Keratinocyte (primary cell): ENCODE results near the gene TESK1. TPM values are rescaled to one million over a fixed set of nuclear protein-coding genes. Genes with fewer than 3 reads are reported as not detected.
"Not testable (repeated sequence)": the region's sequence is repeated elsewhere in the genome, so short reads cannot be mapped to it uniquely, and the experiment has no call there.

Experiments
- DNase-seq: peaks from one replicate; pipeline ENCODE4 v3.0.0-alpha.2; 2011; ENCODE audit warnings: low read depth, missing footprints, low spot score
- FAIRE-seq: peaks from 2 replicates; lab custom pipeline; 2011; peaks lifted over from hg19 to GRCh38; lab: Jason Lieb, UNC
- H2AFZ ChIP-seq: 2 replicates; pipeline ENCODE4 v1.6.0; 2012; ENCODE audit warnings: low read length, control low read depth, inconsistent platforms; ENCODE audit not compliant: control insufficient read depth
- H3K27ac ChIP-seq: 2 replicates; pipeline ENCODE4 v1.5.1; 2011; ENCODE audit warnings: low read length; ENCODE audit not compliant: control insufficient read depth, insufficient read depth
- H3K27me3 ChIP-seq: 3 replicates; pipeline ENCODE4 v1.6.0; 2011; ENCODE audit warnings: low read length; ENCODE audit not compliant: control insufficient read depth, insufficient read depth; ENCODE audit errors: extremely low read depth
- H3K36me3 ChIP-seq, 2 experiments: 2 replicates in 1 of 2; 3 replicates in 1 of 2; pipeline ENCODE4 v1.5.1; 2011; ENCODE audit warnings: low read length in 2 of 2, mild to moderate bottlenecking in 1 of 2; ENCODE audit not compliant: control insufficient read depth in 2 of 2, insufficient read depth in 2 of 2; ENCODE audit errors: extremely low read depth in 1 of 2
- H3K4me1 ChIP-seq: 3 replicates; pipeline ENCODE4 v1.5.1; 2011; ENCODE audit warnings: low read length; ENCODE audit not compliant: control insufficient read depth, insufficient read depth; ENCODE audit errors: extremely low read depth
- H3K4me2 ChIP-seq: 3 replicates; pipeline ENCODE4 v1.6.0; 2011; ENCODE audit warnings: low read depth, low read length; ENCODE audit not compliant: control insufficient read depth, insufficient read depth; ENCODE audit errors: extremely low read depth
- H3K4me3 ChIP-seq, 3 experiments: fragments of 200-600 bp in 1 of 3; sonication (generic) in 1 of 3; 2 replicates in 2 of 3; 3 replicates in 1 of 3; pipeline ENCODE4 v1.5.1; 2011 to 2016; ENCODE audit warnings: low read length in 3 of 3, mild to moderate bottlenecking in 3 of 3, control low read depth in 2 of 3, inconsistent platforms in 1 of 3, low read depth in 1 of 3, mixed read lengths in 1 of 3, mixed run types in 1 of 3, moderate library complexity in 1 of 3; ENCODE audit not compliant: control insufficient read depth in 2 of 3, insufficient read depth in 2 of 3; ENCODE audit errors: extremely low read depth in 1 of 3
- H3K79me2 ChIP-seq: 2 replicates; pipeline ENCODE4 v1.6.0; 2012; ENCODE audit warnings: low read length; ENCODE audit not compliant: control insufficient read depth, insufficient read depth
- H3K9ac ChIP-seq: 3 replicates; pipeline ENCODE4 v1.6.0; 2011; ENCODE audit warnings: low read length; ENCODE audit not compliant: control insufficient read depth, insufficient read depth; ENCODE audit errors: extremely low read depth
- H3K9me1 ChIP-seq: 3 replicates; pipeline ENCODE4 v1.6.0; 2011; ENCODE audit warnings: low read length; ENCODE audit not compliant: control insufficient read depth, insufficient read depth; ENCODE audit errors: extremely low read depth
- H3K9me3 ChIP-seq: 2 replicates; pipeline ENCODE4 v1.5.1; 2012; ENCODE audit warnings: low read depth, low read length; ENCODE audit not compliant: control insufficient read depth
- H4K20me1 ChIP-seq: 3 replicates; pipeline ENCODE4 v1.6.0; 2011; ENCODE audit warnings: low read length; ENCODE audit not compliant: control insufficient read depth, insufficient read depth; ENCODE audit errors: extremely low read depth
- CTCF ChIP-seq, 3 experiments: IDR thresholded peaks in 1 of 3; conservative IDR thresholded peaks in 1 of 3; optimal IDR thresholded peaks in 1 of 3; 2 replicates in 2 of 3; 3 replicates in 1 of 3; pipeline versions ENCODE3 to v1.5.1; 2011; ENCODE audit warnings: low read length in 3 of 3, mild to moderate bottlenecking in 3 of 3, moderate library complexity in 2 of 3, control low read depth in 1 of 3, inconsistent platforms in 1 of 3; ENCODE audit not compliant: insufficient read depth in 2 of 3; ENCODE audit errors: extremely low read depth in 1 of 3
- EZH2 ChIP-seq: IDR thresholded peaks from one replicate; pipeline ENCODE4 v1.6.1; 2012; ENCODE audit warnings: inconsistent platforms, mild to moderate bottlenecking, low read length, moderate library complexity
- dilution Hi-C: fragments of 300-500 bp; cut with MboI; formaldehyde crosslinking; loops from one replicate; pipeline ENCODE4 v1.7.0; 2020; ENCODE audit warnings: low sequenced_read_pairs; ENCODE audit not compliant: extremely low pct_ligation_motif_present
- polyA plus RNA-seq, 5 experiments: library from polyadenylated mRNA; depleted of rRNA in 3 of 5; stranded (reverse) in 3 of 5; stranded (forward) in 1 of 5; unstranded in 1 of 5; fragments of >200 nt; gene quantifications; 1 replicate in 1 of 5; 2 replicates in 3 of 5; 3 replicates in 1 of 5; pipeline versions ENCODE4 v1.2.1 to v1.2.3, GENCODE V29; 2011 to 2012; ENCODE audit warnings: missing spikeins in 2 of 5, low read depth in 1 of 5, low replicate concordance in 1 of 5

TESK1 gene
- polyA plus RNA-seq, 1 donor (not counting 4 experiments of a cell fraction or from before 2014, with no cell fraction given) = 11.2 TPM

- Histone ChIP-seq H3K9ac (no peak overlapping the region), H3K4me1 (peaks cover under 1% of the 10 kb centered on the region), H3K4me3 (no peak overlapping the region), H4K20me1 (no peaks in the 10 kb centered on the region), H3K79me2 (peaks cover 3% of the 10 kb centered on the region), H3K36me3 (peaks cover 9 to 25% of the 10 kb centered on the region in 2 experiments), H3K9me3 (no peaks in the 10 kb centered on the region), H3K9me1 (no peaks in the 10 kb centered on the region), H3K27me3 (peaks cover 12% of the 10 kb centered on the region), H2AFZ (no peak overlapping the region), H3K27ac (no peak overlapping the region), H3K4me2 (no peak overlapping the region)
- FAIRE-seq (peak; percentile 92), DNase-seq (no peak)
- dilution Hi-C loops = no loop called here
- TF ChIP-seq CTCF (optimal IDR thresholded peaks at IDR 0.05 in 1 of 3, IDR thresholded peaks at IDR 0.05 in 1 of 3, conservative IDR thresholded peaks at IDR 0.05 in 1 of 3; ENCODE audit: extremely low read depth in 1 of 3, insufficient read depth in 2 of 3, low read length in 3 of 3) (peak; percentile 73 to 83 (median 76)), EZH2 (no peak)
These were observed 6.3 kb downstream of the TESK1 start for GRCh38 chr9:35611230-35611797.

GRCh38 chr9:35612066-35612465 is 7.0 kb downstream of the TESK1 start:
- H3K27ac ChIP-seq, H3K4me3 ChIP-seq, FAIRE-seq, H3K9ac ChIP-seq, H3K4me2 ChIP-seq, DNase-seq, H2AFZ ChIP-seq, H4K20me1 ChIP-seq, H3K9me3 ChIP-seq, dilution Hi-C loops, H3K4me1 ChIP-seq, H3K9me1 ChIP-seq, H3K79me2 ChIP-seq: not testable (repeated sequence)
- Histone ChIP-seq H3K36me3 (peaks cover 9 to 25% of the 10 kb centered on the region in 2 experiments), H3K27me3 (peaks cover 16% of the 10 kb centered on the region)

GRCh38 chr9:35612843-35613242 is 7.8 kb downstream of the TESK1 start:
- dilution Hi-C loops = no loop called here
- Histone ChIP-seq H3K27me3 (peaks cover 23% of the 10 kb centered on the region), H3K9ac (no peak overlapping the region), H3K4me1 (no peaks in the 10 kb centered on the region), H2AFZ (no peak overlapping the region), H4K20me1 (no peaks in the 10 kb centered on the region), H3K9me1 (no peaks in the 10 kb centered on the region), H3K79me2 (no peaks in the 10 kb centered on the region), H3K27ac (no peak overlapping the region), H3K9me3 (no peaks in the 10 kb centered on the region), H3K4me3 (no peak overlapping the region), H3K36me3 (peaks cover 9 to 22% of the 10 kb centered on the region in 2 experiments), H3K4me2 (no peak overlapping the region)
- TF ChIP-seq CTCF (optimal IDR thresholded peaks at IDR 0.05 in 1 of 3, IDR thresholded peaks at IDR 0.05 in 1 of 3, conservative IDR thresholded peaks at IDR 0.05 in 1 of 3; ENCODE audit: extremely low read depth in 1 of 3, insufficient read depth in 2 of 3, low read length in 3 of 3) (no peak), EZH2 (no peak)
- FAIRE-seq (no peak), DNase-seq (no peak)
